ENCODE results near the gene PROM1.

- TF ChIP-seq HCFC1 (IDR thresholded peaks at IDR 0.05; ENCODE audit: low read depth, low read length) = no peak
- TF ChIP-seq BRCA1 (CRISPR knock-in tag; IDR thresholded peaks at IDR 0.05) = no peak
- no peak for TF ChIP-seq CREM (IDR thresholded peaks at IDR 0.05)
- no peak for TF ChIP-seq CREM (CRISPR knock-in tag; IDR thresholded peaks at IDR 0.05)
- no peak for TF ChIP-seq EZH2 (conservative IDR thresholded peaks at IDR 0.05; ENCODE audit: low read depth, low read length)
- TF ChIP-seq SOX6 (IDR thresholded peaks at IDR 0.05) = no peak
- TF ChIP-seq SOX6 (CRISPR knock-in tag; IDR thresholded peaks at IDR 0.05) = no peak
- no peak for TF ChIP-seq ZNF780A (CRISPR knock-in tag; IDR thresholded peaks at IDR 0.05)
- TF ChIP-seq ETV5 (CRISPR knock-in tag; IDR thresholded peaks at IDR 0.05; ENCODE audit: borderline replicate concordance) = no peak
- TF ChIP-seq NR2F6 (IDR thresholded peaks at IDR 0.05) = no peak
- TF ChIP-seq NR2F6 (CRISPR knock-in tag; IDR thresholded peaks at IDR 0.05) = no peak
- no peak for TF ChIP-seq FOSL2 (CRISPR knock-in tag; IDR thresholded peaks at IDR 0.05)
- TF ChIP-seq TBP (CRISPR knock-in tag; IDR thresholded peaks at IDR 0.05) = no peak
- no peak for TF ChIP-seq ZNF652 (CRISPR knock-in tag; IDR thresholded peaks at IDR 0.05; ENCODE audit: borderline replicate concordance, low read depth)
These were observed 51.4 kb downstream of the PROM1 start for GRCh38 chr4:16032396-16032770.

Measured in HepG2 (cell line).